NOMO-1 (cell line): Measurements from ENCODE around the gene RBP3.

ENCODE experiments used
- DNase-seq, 2 experiments: peaks; one replicate each; lab custom pipeline; 2025; ENCODE audit not compliant: unreplicated experiment in 2 of 2; lab: John Stamatoyannopoulos, UW

RBP3 gene

DNA sequence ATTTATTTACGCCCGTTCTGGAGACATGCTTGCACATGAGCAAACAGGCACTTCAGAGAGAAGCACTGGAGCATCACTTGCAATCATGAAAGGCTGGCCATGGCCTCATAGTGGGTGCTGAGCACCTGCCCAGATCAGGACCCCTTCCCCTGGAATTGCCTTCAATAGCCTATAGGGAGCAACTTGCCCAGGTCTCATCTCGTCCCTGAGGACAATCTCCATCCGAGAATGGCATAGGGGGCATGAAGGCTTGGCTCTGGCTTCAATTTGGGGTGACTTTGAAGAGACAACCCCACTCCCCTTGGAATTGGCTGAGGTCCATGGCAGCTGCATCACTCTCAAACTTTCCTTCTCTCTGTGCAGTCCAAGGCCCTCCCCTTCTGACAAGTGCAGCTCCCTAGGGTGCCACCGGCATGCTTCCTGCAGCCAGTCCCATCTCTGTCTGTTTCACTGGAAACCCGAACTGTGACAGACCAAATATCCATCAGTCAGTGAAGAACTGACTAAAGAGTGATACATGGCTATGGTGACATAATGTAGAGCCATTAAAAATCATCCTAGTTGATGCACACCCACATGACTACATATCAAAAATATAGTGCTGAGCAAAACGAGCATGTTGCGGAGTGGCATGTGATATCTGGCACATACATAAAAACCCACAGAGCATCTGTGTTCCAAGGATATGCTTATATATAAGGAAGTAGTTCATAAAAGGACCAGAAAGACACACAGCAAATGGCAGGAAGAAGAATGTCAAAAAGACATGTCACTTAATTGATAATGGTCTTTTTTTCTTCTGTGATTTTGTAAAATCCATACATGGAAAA is 13.5 kb upstream of the RBP3 start:
- no peak for DNase-seq

DNA sequence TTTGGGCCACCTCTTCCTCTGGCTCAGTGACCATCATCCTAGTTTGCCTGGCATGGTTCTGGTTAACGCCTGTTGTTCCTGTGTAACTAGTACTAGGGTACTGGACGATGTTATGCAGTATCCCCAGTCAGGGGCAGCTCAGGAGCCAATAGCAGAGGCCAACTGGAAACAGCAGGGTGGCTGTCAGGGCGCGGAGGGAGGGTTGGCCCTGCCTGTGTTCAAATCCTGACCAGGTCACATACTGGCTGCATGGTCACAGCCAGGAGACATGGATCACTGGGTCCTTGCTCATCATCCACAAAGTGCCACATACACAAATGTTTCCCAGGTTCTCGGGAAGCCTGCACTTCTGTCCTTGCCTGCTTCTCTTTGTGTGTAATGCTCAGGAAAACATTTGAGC is 12.3 kb upstream of the RBP3 start:
- DNase-seq: no peak

DNA sequence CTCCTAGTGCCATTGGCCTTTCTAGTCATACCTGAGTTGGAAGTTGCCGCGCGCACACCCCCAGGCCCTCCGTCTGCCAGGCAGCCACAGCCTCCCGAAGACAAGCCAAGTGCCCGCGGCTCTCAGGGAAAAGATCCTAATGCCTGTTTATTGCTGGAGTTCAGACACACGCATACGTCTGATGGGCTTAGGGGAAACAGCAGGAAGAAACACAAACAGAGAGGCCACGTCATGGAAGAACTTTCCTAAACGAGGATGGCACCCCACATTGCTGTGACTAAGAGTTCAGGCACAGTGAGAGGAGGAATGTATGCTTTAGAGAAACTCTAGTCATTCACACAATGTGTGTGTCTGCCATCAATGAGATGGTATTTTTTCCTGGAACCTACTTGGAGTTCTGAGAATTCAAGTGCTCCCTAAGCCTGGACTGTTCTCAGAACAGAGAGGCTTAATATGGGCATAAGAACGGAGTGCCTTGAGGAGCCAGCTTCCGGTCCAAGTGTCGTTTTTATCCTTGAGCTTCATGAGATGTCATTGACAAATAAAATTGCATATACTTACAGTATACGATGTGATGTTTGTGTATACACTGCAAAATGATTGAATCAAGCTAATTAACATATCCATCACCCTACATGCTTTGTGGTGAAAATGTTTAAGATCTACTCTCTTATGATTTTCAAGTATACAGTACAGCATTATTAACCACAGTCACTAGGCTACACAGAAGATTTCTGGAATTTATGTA is 11.6 kb upstream of the RBP3 start:
- DNase-seq: no peak

- DNase-seq: no peak
These were observed 10.9 kb upstream of the RBP3 start for GRCh38 chr10:47337310-47337709.

GRCh38 chr10:47339186-47339735 is 8.9 kb upstream of the RBP3 start:
- no peak for DNase-seq

- DNase-seq: peak; percentile 69 to 72
These were observed 8.2 kb upstream of the RBP3 start for GRCh38 chr10:47339759-47340607.

DNA sequence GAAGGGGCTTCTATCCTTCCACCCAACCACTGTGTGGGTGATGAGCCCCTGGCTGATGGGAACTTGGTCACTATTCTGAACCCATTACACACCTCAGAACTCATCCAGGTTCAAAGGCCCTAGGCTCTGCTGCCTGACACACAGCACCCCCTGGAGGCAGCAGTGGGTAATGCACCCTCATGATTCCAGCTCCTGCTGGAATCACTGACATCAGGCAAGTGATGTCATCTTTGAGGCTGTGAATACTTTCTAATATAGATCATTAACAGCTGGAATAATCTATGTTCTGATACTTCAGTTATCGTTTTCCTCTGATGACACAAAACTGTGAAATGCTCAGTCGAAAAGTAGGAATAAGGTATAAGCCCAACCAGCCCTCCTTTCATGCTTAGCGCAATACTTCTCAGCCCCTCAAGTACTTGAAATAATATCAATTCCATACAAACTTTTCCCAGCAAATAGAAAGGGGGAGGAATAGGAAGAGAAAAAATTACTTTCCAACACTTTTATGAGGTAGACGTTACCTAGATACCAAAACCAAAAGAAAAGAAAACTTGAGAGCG is 7.5 kb upstream of the RBP3 start:
- peak; percentile 34 to 65 for DNase-seq

DNA sequence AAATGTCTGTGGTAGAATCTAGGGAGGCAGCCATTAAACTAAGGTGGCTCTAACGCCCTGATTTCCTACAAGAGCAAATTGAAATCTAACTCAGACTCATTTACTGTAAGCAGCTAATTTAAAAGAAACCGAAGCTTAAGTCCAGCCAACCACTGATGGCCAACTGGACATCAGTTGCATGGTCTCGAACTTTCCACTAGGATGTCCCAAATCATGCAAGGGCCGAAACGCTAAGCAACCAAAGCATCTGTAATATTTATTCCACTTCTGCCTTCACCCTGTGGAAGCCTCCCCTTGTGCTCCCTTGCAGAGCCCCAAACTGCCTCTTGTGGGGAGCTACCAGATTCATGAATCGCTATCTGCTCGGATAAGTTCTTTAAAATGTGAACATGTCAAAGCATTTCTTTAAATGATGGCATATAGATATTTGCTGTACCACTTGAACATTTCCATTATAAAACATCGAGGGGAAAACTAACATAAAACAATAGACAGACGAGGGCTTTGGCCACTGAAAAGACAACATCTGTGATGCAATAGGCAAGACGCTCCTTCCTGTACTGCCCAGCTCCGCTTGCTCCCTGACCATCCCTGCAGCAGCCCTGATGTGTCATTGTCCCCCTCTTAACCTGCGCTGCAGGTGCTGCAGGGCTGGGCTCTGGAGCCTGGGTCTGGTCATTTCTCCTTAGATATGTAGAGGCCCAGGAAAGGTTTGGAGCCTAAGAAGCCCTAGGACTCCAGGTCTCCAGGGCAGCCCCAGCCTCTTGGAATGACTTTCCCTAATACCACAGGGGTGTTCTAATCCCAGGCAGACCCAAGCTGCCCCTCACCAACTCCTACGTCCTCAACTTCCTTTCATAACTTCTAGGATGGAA is 2.9 kb upstream of the RBP3 start:
- DNase-seq: no peak

DNA sequence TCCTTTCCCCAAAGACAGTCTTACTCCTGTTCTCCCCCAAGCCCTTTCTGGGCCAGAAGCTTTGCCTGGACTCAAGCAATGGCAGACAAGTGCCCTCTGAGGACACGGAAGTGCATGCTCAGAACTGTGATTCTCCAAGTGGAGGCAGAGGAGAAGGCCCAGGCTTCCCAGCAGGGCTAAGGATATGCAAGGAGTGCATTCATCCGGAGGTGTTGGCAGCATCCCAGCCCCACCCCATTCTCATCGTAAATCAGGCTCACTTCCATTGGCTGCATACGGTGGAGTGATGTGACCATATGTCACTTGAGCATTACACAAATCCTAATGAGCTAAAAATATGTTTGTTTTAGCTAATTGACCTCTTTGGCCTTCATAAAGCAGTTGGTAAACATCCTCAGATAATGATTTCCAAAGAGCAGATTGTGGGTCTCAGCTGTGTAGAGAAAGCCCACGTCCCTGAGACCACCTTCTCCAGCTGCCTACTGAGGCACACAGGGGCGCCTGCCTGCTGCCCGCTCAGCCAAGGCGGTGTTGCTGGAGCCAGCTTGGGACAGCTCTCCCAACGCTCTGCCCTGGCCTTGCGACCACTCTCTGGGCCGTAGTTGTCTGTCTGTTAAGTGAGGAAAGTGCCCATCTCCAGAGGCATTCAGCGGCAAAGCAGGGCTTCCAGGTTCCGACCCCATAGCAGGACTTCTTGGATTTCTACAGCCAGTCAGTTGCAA is 1.4 kb upstream of the RBP3 start:
- DNase-seq: no peak

GRCh38 chr10:47347303-47347675 is 874 bp upstream of the RBP3 start:
- no peak for DNase-seq

GRCh38 chr10:47348661-47349470 is 703 bp downstream of the RBP3 start:
- no peak for DNase-seq

GRCh38 chr10:47349516-47349915 is 1.4 kb downstream of the RBP3 start:
- DNase-seq: no peak

GRCh38 chr10:47349941-47350371 is 1.8 kb downstream of the RBP3 start:
- no peak for DNase-seq

DNA sequence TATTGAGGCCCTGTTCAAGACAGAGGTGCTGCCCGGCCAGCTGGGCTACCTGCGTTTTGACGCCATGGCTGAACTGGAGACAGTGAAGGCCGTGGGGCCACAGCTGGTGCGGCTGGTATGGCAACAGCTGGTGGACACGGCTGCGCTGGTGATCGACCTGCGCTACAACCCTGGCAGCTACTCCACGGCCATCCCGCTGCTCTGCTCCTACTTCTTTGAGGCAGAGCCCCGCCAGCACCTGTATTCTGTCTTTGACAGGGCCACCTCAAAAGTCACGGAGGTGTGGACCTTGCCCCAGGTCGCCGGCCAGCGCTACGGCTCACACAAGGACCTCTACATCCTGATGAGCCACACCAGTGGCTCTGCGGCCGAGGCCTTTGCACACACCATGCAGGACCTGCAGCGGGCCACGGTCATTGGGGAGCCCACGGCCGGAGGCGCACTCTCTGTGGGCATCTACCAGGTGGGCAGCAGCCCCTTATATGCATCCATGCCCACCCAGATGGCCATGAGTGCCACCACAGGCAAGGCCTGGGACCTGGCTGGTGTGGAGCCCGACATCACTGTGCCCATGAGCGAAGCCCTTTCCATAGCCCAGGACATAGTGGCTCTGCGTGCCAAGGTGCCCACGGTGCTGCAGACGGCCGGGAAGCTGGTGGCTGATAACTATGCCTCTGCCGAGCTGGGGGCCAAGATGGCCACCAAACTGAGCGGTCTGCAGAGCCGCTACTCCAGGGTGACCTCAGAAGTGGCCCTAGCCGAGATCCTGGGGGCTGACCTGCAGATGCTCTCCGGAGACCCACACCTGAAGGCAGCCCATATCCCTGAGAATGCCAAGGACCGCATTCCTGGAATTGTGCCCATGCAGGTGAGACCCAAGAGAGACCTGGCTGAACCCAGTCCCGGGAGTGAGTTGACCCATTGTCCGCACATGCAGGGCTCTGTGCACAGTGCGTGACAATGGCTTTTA is 2.8 kb downstream of the RBP3 start:
- no peak for DNase-seq

GRCh38 chr10:47351899-47352815 is 4.0 kb downstream of the RBP3 start:
- no peak for DNase-seq

GRCh38 chr10:47353351-47353750 is 5.2 kb downstream of the RBP3 start:
- DNase-seq: no peak
